A549 (cell line): ENCODE measurements around the gene TBC1D22A. TPM values are rescaled to one million over a fixed set of nuclear protein-coding genes. Genes with fewer than 3 reads are reported as not detected.

ENCODE experiments used
- ATAC-seq, 2 experiments: fragments of 200-7000 bp in 1 of 2; fragments of >200 bp in 1 of 2; cut with Nextera tagmentation in 1 of 2; cut with Tn5 transposase in 1 of 2; 3 replicates each; pipeline versions ENCODE4 v1.8.0 to v1.9.1; 2018 to 2020; ENCODE audit warnings: mild to moderate bottlenecking in 1 of 2, moderate library complexity in 1 of 2
- CTCF ChIA-PET: fragments of 300-600 bp; sonication (Branson Sonifier 250); formaldehyde crosslinking; extraction: SDS; loops from one replicate; lab custom pipeline; 2021; ENCODE audit warnings: antibody characterized with exemption, inconsistent platforms; lab: Yijun Ruan, JAX
- POLR2A ChIA-PET: fragments of 350-600 bp; formaldehyde crosslinking; extraction: SDS; loops from one replicate; lab custom pipeline; 2021; ENCODE audit warnings: antibody characterized with exemption, inconsistent platforms; lab: Yijun Ruan, JAX
- DNase-seq, 2 experiments: peaks; one replicate each; pipeline versions ENCODE4 v3.0.0 to v3.0.0-alpha.2; 2011 to 2016; ENCODE audit warnings: low read depth in 1 of 2, low spot score in 1 of 2
- FAIRE-seq: peaks from 2 replicates; lab custom pipeline; 2011; peaks lifted over from hg19 to GRCh38; lab: Jason Lieb, UNC
- H3K27ac ChIP-seq, 2 experiments: fragments of >200 bp; sonication (Bioruptor Twin); formaldehyde crosslinking; 3 replicates each; pipeline ENCODE4 v1.5.1; 2016 to 2017
- H3K4me1 ChIP-seq: fragments of >200 bp; sonication (Bioruptor Twin); formaldehyde crosslinking; 3 replicates; pipeline ENCODE4 v1.6.1; 2016
- H3K4me2 ChIP-seq: fragments of >200 bp; sonication (Bioruptor Twin); formaldehyde crosslinking; 3 replicates; pipeline ENCODE4 v1.6.1; 2016
- H3K4me3 ChIP-seq: fragments of >200 bp; sonication (Bioruptor Twin); formaldehyde crosslinking; 3 replicates; pipeline ENCODE4 v1.5.1; 2016
- H3K9me3 ChIP-seq: fragments of >200 bp; sonication (Bioruptor Twin); formaldehyde crosslinking; 3 replicates; pipeline ENCODE4 v1.6.1; 2016
- BCL3 ChIP-seq: fragments of >200 bp; sonication (Bioruptor Twin); formaldehyde crosslinking; IDR thresholded peaks from 3 replicates; pipeline ENCODE4 v1.6.1; 2016
- CBX2 ChIP-seq: fragments of 200-600 bp; sonication (generic); IDR thresholded peaks from 2 replicates; pipeline ENCODE4 v1.6.1; 2016; ENCODE audit warnings: low read depth, mild to moderate bottlenecking, borderline replicate concordance
- CBX8 ChIP-seq: fragments of 200-600 bp; sonication (generic); IDR thresholded peaks from 2 replicates; pipeline ENCODE4 v1.6.1; 2016
- E2F6 ChIP-seq: IDR thresholded peaks from 2 replicates; pipeline ENCODE4 v1.6.1; 2012; ENCODE audit warnings: low read depth, borderline replicate concordance
- EHF ChIP-seq: fragments of 250-450 bp; sonication (Bioruptor Pico); IDR thresholded peaks from 2 replicates; pipeline ENCODE4 v1.5.0; 2020; ENCODE audit warnings: mild to moderate bottlenecking
- EHMT2 ChIP-seq: fragments of 200-600 bp; sonication (generic); IDR thresholded peaks from 2 replicates; pipeline ENCODE4 v1.6.1; 2016; ENCODE audit warnings: antibody characterized with exemption, low read depth, mild to moderate bottlenecking, moderate library complexity
- FOSB ChIP-seq: fragments of 250-450 bp; sonication (Bioruptor Pico); IDR thresholded peaks from 2 replicates; pipeline ENCODE4 v1.5.0; 2020; ENCODE audit warnings: mild to moderate bottlenecking, moderate library complexity
- FOSL2 ChIP-seq, 2 experiments: fragments of 450-650 bp in 1 of 2; fragments of >200 bp in 1 of 2; sonication (Bioruptor Twin) in 1 of 2; formaldehyde crosslinking; IDR thresholded peaks; 2 replicates each; pipeline versions ENCODE4 v1.5.0 to v1.6.1; 2016 to 2020; ENCODE audit warnings: mild to moderate bottlenecking in 1 of 2, moderate library complexity in 1 of 2
- GATA3 ChIP-seq: IDR thresholded peaks from 2 replicates; pipeline ENCODE4 v1.6.1; 2012; ENCODE audit warnings: borderline replicate concordance
- HEYL ChIP-seq: fragments of 250-450 bp; sonication (Bioruptor Pico); IDR thresholded peaks from 2 replicates; pipeline ENCODE4 v1.8.0; 2021; ENCODE audit warnings: mild to moderate bottlenecking, moderate library complexity
- HOXB13 ChIP-seq: fragments of 250-450 bp; sonication (Bioruptor Pico); IDR thresholded peaks from 2 replicates; pipeline ENCODE4 v1.5.0; 2020; ENCODE audit warnings: low read depth, mild to moderate bottlenecking, moderate library complexity
- PBX3 ChIP-seq: IDR thresholded peaks from 2 replicates; pipeline ENCODE4 v1.6.1; 2012
- POLR2A ChIP-seq: IDR thresholded peaks from 2 replicates; pipeline ENCODE4 v1.6.1; 2012; ENCODE audit warnings: mild to moderate bottlenecking, low read length
- POLR2AphosphoS2 ChIP-seq: conservative IDR thresholded peaks from 2 replicates; pipeline ENCODE4 v1.6.1; 2012; ENCODE audit warnings: low read length, improper control_type of control experiment, inconsistent platforms
- RAD21 ChIP-seq, 2 experiments: fragments of >200 bp in 1 of 2; sonication (Bioruptor Twin) in 1 of 2; formaldehyde crosslinking in 1 of 2; IDR thresholded peaks in 1 of 2; conservative IDR thresholded peaks in 1 of 2; 2 replicates in 1 of 2; 3 replicates in 1 of 2; pipeline ENCODE4 v1.6.1; 2012 to 2018; ENCODE audit warnings: inconsistent platforms in 1 of 2
- SMC3 ChIP-seq: fragments of >200 bp; sonication (Bioruptor Twin); formaldehyde crosslinking; IDR thresholded peaks from 3 replicates; pipeline ENCODE4 v1.6.1; 2018; ENCODE audit warnings: inconsistent platforms
- TP53 ChIP-seq: fragments of 250-450 bp; sonication (Bioruptor Pico); IDR thresholded peaks from 2 replicates; pipeline ENCODE4 v1.5.0; 2021; ENCODE audit warnings: mild to moderate bottlenecking, moderate library complexity
- ZNF302 ChIP-seq: fragments of 250-450 bp; sonication (Bioruptor Pico); IDR thresholded peaks from 2 replicates; pipeline ENCODE4 v1.9.0; 2021; ENCODE audit warnings: inconsistent platforms, mild to moderate bottlenecking, moderate library complexity
- WGBS: methylation state at CpG from one replicate; pipeline ENCODE4 v1.1.6; 2017; ENCODE audit errors: missing lambda C conversion rate; 5-methylcytosine and 5-hydroxymethylcytosine counted together
- polyA plus RNA-seq, 4 experiments: library from polyadenylated mRNA; depleted of rRNA in 3 of 4; stranded (reverse); fragments of >200 nt; fragmentation: RNase III in 1 of 4; extraction: RNeasy Plus Mini Kit Qiagen cat#74134 plus additional on column Dnase treatment in 1 of 4; gene quantifications; 2 replicates in 3 of 4; 3 replicates in 1 of 4; pipeline ENCODE4 v1.2.3, GENCODE V29; 2011 to 2017
- TF ChIP-seq, protein P1 (sequence below): fragments of 150-350 bp; IDR thresholded peaks from 2 replicates; pipeline ENCODE4 v1.6.1; 2014; ENCODE audit warnings: low read depth, mild to moderate bottlenecking, low read length
- TF ChIP-seq, protein P2 (sequence below): fragments of >200 bp; sonication (Bioruptor Twin); formaldehyde crosslinking; IDR thresholded peaks from 3 replicates; pipeline ENCODE4 v1.5.1; 2016
- TF ChIP-seq, protein P3 (sequence below): fragments of 250-450 bp; sonication (Bioruptor Pico); IDR thresholded peaks from 2 replicates; pipeline ENCODE4 v1.5.0; 2021; ENCODE audit warnings: mild to moderate bottlenecking, moderate library complexity, borderline replicate concordance

Gene TBC1D22A
- polyA plus RNA-seq, 2 of the 4 experiments (the other 2 are of a cell fraction): 8.9 to 10.8 TPM

DNA sequence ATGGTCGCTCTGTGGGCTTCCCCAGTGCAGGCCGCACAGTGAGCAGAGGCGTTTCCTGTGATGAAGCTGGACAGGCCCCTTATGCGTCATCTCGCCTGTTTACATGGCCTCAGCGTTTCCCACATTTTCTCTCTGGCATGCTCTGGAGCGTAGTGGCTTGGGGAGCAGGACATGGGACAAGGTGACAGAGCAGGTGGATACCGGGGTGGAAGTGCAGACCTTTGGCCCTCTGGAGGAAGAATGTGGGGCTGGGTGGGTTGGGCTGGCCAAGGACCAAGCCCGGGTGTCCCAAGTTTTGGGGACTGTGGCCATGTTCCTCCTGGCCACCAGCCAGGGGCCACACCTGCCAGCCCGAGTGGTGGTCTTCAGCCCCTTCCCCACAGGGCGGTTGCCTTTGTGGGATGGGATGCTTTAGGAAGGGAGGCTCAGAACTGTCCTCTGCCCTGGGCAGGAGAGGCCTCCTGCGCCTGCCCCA lies 446.6 kb downstream of the TBC1D22A start:
- H3K9me3 ChIP-seq: no peaks in the 10 kb centered on the region; the same call in 2 of the 3 replicates
- POLR2A ChIA-PET: no interaction called here
- no peak overlapping the region for H3K4me2 ChIP-seq
- FAIRE-seq (no peak), DNase-seq (no peak), ATAC-seq (no peak)
- no peaks in the 10 kb centered on the region for H3K4me1 ChIP-seq
- CTCF ChIA-PET: no interaction called here
- WGBS: 57% methylated on average over 10 of the region's 12 CpGs
- H3K27ac ChIP-seq: no peak overlapping the region
- TF ChIP-seq EHMT2 (no peak), HEYL (CRISPR knock-in tag) (no peak), E2F6 (no peak), FOSB (no peak), FOSL2 (IDR thresholded peaks at IDR 0.05) (no peak), FOSL2 (CRISPR knock-in tag; IDR thresholded peaks at IDR 0.05) (no peak), CBX2 (no peak), POLR2AphosphoS2 (no peak), RAD21 (conservative IDR thresholded peaks at IDR 0.05 in 1 of 2, IDR thresholded peaks at IDR 0.05 in 1 of 2) (no peak), HOXB13 (CRISPR knock-in tag) (no peak), POLR2A (no peak)
- H3K4me3 ChIP-seq: no peak overlapping the region

DNA sequence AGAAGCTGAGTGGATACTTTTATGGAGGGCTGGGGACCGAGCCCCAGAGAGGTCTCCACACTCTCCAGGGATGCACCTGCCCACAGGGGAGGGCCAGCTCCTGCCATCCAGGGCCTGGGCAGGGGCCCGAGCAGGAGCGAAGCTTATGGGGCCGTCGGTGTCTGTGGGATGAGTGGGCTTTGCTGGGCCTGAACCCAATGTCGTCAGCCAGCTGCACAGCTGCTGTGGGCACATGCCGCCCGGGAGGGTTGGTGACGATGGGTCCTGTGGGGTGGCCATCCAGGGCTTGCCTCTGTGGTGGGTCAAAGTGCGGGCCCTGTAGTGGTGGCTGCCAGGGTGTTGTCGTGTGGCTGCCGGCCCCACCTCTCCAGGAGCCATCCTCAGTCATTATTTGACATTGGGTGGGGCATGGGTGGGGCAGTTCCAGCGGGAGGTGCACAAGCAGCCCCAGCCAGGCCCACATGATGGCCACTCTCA lies 447.1 kb downstream of the TBC1D22A start:
- TF ChIP-seq, protein P1, sequence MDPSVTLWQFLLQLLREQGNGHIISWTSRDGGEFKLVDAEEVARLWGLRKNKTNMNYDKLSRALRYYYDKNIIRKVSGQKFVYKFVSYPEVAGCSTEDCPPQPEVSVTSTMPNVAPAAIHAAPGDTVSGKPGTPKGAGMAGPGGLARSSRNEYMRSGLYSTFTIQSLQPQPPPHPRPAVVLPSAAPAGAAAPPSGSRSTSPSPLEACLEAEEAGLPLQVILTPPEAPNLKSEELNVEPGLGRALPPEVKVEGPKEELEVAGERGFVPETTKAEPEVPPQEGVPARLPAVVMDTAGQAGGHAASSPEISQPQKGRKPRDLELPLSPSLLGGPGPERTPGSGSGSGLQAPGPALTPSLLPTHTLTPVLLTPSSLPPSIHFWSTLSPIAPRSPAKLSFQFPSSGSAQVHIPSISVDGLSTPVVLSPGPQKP: no peak
- TF ChIP-seq GATA3 (no peak), CBX8 (no peak), SMC3 (no peak), EHMT2 (no peak), EHF (CRISPR knock-in tag) (no peak), BCL3 (no peak), ZNF302 (CRISPR knock-in tag) (no peak), TP53 (no peak), PBX3 (no peak)
- TF ChIP-seq, protein P2, sequence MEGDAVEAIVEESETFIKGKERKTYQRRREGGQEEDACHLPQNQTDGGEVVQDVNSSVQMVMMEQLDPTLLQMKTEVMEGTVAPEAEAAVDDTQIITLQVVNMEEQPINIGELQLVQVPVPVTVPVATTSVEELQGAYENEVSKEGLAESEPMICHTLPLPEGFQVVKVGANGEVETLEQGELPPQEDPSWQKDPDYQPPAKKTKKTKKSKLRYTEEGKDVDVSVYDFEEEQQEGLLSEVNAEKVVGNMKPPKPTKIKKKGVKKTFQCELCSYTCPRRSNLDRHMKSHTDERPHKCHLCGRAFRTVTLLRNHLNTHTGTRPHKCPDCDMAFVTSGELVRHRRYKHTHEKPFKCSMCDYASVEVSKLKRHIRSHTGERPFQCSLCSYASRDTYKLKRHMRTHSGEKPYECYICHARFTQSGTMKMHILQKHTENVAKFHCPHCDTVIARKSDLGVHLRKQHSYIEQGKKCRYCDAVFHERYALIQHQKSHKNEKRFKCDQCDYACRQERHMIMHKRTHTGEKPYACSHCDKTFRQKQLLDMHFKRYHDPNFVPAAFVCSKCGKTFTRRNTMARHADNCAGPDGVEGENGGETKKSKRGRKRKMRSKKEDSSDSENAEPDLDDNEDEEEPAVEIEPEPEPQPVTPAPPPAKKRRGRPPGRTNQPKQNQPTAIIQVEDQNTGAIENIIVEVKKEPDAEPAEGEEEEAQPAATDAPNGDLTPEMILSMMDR: no peak
- TF ChIP-seq, protein P3, sequence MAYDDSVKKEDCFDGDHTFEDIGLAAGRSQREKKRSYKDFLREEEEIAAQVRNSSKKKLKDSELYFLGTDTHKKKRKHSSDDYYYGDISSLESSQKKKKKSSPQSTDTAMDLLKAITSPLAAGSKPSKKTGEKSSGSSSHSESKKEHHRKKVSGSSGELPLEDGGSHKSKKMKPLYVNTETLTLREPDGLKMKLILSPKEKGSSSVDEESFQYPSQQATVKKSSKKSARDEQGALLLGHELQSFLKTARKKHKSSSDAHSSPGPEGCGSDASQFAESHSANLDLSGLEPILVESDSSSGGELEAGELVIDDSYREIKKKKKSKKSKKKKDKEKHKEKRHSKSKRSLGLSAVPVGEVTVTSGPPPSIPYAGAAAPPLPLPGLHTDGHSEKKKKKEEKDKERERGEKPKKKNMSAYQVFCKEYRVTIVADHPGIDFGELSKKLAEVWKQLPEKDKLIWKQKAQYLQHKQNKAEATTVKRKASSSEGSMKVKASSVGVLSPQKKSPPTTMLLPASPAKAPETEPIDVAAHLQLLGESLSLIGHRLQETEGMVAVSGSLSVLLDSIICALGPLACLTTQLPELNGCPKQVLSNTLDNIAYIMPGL: no peak
- H3K27ac ChIP-seq: no peak overlapping the region
- CTCF ChIA-PET: interaction anchor here (0.6 to 1.0 kb wide), 2 partner anchors 10 to 234 kb away, joined by 3 read pairs; no protein-coding TSS in a partner anchor
- no peaks in the 10 kb centered on the region; the same call in 2 of the 3 replicates for H3K9me3 ChIP-seq
- FAIRE-seq: no peak
- ATAC-seq: no peak
- no peaks in the 10 kb centered on the region for H3K4me1 ChIP-seq
- POLR2A ChIA-PET: no interaction called here
- H3K4me2 ChIP-seq: no peak overlapping the region
- no peak overlapping the region for H3K4me3 ChIP-seq
- no peak for DNase-seq
- 89% methylated on average over 8 of the region's 13 CpGs for WGBS
